Measurements from ENCODE around the gene LSM4.

- TF ChIP-seq POLR2AphosphoS5 (IDR thresholded peaks at IDR 0.05; ENCODE audit: insufficient read depth, low read depth, low read length) (no peak), CTCF (IDR thresholded peaks at IDR 0.05; ENCODE audit: extremely low read depth in 1 of 2, insufficient read depth in 1 of 2, low read depth in 1 of 2, low read length in 2 of 2) (no peak), FOS (IDR thresholded peaks at IDR 0.05; ENCODE audit: borderline replicate concordance, insufficient read depth, low read length) (no peak), GATA2 (IDR thresholded peaks at IDR 0.05; ENCODE audit: insufficient read depth, insufficient read length, low read depth, low read length) (no peak), POLR2A (IDR thresholded peaks at IDR 0.05; ENCODE audit: low read depth, low read length) (no peak), JUN (IDR thresholded peaks at IDR 0.05; ENCODE audit: borderline replicate concordance, insufficient read depth, insufficient read length, low read depth) (no peak), MYC (IDR thresholded peaks at IDR 0.05; ENCODE audit: low read depth, low read length) (no peak), EZH2 (IDR thresholded peaks at IDR 0.05; ENCODE audit: borderline replicate concordance, low read depth, low read length, severe bottlenecking) (no peak)
- TF ChIP-seq, protein P1, sequence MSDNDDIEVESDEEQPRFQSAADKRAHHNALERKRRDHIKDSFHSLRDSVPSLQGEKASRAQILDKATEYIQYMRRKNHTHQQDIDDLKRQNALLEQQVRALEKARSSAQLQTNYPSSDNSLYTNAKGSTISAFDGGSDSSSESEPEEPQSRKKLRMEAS (IDR thresholded peaks at IDR 0.05; ENCODE audit: insufficient read depth, insufficient read length), result no peak
Observed at GRCh38 chr19:18295034-18295451, 27.8 kb downstream of the LSM4 start.
